ENCODE measurements around the gene RBFOX1.

RBFOX1 gene

DNA sequence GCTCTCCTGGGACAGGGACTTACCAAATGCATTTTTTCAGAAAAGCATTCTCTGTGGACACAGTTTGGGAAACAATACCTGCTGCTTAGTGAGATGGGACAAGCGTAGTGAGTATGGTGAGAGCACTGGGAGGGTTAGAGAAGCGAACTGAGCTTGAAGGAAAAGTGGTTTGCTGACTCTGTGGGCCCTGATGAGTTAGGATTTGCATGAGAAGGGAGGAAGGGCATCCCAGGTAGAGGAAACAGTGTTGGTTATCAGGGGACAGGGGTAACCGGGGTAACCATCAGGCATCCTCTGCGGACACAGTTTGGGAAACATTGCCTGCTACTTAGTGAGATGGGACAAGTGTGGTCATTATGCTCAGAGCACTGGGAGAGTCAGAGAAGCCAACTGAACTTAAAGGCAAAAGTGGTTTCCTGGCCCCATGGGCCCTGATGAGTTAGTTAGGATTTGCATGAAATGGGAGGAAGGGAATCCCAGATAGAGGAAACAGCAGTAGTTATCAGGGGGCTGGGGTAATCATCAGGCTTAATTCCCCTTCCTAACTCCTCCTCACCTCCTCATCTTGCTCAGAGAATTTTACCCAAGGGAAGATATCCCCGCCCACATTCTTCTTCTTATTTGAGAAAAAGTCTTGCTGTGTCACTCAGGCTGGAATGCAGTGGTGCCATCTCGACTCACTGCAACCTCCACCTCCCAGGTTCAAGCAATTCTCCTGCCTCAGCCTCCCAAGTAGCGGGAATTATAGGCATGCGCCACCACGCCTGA lies 319.3 kb downstream of the RBFOX1 start:
- no peak for DNase-seq (ENCODE audit: low read depth in 1 of 2, low spot score in 1 of 2)

DNA sequence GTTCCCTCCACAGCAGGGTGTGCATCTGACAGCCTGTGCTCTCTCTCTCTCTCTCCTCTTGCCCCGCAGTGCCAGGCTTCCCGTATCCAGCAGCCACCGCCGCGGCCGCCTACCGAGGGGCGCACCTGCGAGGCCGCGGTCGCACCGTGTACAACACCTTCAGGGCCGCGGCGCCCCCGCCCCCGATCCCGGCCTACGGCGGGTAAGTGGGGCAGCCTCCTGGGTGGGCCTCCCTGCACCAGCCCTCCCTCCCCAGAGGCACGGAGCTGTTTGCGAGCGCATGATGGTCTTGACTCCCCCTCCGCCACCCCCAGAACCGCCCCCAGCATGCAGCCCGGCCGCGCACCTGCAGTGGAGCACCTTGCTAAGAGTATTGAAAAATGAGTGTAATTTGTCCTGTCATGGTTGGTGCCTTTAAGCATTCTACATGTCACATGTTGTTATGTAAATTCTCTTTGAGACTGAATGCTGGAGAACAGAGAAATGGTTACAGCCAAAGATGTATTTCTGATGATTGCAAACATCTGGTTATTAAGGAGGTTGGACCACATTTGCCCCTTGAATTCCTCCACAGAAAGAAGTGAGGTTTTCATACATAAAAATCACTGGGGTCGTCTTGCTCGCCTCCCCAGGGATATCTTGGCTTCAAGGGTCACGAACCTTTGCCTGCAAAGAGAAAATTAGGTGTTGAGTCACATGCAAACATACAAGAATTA lies 321.3 kb downstream of the RBFOX1 start:
- no peak for DNase-seq (ENCODE audit: low read depth in 1 of 2, low spot score in 1 of 2)

DNA sequence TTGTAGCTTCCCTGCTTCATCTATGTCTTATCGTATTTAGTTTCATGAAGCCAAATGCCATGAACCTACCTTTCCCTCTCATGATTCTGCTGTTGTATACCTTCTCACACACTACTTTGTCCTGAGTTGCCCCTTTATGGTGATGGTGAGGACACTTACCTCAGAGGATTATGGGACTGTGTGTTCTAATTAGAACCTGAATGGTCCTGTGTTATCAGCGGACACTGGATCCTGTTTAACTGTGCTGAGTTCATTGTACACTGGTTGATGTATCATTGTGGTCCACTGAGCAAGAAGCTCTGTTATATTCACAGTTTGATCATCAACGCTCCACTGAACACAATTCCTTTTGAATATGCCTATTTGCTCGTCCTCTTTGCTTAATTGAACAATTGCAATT lies 343.0 kb downstream of the RBFOX1 start:
- DNase-seq (ENCODE audit: low read depth in 1 of 2, low spot score in 1 of 2), result no peak

DNA sequence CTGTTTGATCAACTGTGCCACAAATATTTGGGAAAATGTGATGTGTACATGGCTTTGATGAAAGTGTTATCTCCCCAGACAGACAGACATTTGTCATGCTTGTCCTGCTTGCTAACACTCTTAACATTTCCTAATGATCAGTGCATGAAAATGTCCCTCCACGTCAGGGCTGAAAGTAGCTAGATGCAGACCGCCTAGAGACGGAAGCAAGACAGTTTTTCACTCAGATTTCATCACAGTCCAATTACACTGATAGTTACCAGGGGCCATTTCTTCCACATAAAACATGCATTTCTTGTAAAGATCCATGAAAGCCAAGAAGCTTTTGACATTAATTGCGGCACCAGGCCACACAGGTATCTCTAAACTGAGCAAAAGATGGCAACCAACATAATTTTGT lies 347.7 kb downstream of the RBFOX1 start:
- DNase-seq (ENCODE audit: low read depth in 1 of 2, low spot score in 1 of 2), result no peak

DNA sequence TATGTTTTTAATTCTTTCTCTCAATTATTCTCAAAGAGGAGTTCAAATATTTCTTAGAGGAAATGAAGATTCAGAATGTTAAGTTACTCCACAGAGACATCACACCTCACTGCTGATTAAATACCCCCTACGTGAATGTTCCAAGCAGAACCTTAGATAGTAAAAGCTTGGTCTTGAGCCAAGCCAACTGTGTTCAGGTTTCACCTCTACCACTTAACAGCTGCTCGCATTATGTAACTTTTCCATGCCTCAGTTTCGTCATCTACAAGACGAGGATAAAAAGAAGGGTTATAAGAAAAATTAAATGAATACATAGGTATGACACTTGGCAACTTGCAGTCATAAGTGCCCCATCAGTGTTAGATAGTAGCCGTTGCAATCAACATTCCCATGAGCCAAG lies 356.2 kb downstream of the RBFOX1 start:
- DNase-seq (ENCODE audit: low read depth in 1 of 2, low spot score in 1 of 2), result no peak

DNA sequence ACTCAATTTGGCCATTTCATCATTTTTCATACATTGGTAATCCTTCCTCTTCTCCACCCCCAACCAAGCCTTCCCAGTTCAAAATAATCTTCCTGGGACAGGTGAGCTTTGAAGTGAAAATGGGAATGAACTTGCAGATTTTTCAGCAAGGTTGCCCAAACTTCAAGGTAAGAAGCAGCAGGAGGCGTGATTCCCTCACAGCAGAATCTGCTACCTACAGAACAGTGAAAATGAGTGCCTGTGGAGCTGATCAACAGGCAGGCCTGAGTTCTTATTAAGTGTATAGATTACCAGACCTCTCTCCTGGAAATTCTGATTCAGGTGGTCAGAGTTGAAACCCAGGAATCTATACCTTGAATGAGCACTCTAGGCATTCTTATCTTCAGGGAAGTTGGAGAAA lies 356.6 kb downstream of the RBFOX1 start:
- no peak for DNase-seq (ENCODE audit: low read depth in 1 of 2, low spot score in 1 of 2)

DNA sequence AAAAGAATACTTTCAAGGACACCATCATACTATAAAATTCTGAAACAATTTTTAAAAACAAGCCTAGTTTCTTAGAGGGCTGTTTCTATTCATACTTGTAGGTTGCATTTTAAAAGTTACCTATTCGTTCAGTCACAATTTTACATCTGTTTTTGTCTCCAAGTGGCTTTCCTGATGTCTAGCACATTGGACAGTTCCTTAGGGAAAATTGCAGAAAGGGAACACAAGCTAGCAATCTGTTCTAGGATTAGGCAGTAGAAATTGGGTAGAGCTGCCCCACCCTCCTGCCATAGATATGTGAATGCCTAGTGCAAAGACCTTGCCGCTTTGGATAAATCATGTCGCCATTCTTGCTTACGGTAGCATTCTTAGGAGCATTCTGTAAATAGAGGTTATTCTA lies 358.9 kb downstream of the RBFOX1 start:
- no peak for DNase-seq (ENCODE audit: low read depth in 1 of 2, low spot score in 1 of 2)

DNA sequence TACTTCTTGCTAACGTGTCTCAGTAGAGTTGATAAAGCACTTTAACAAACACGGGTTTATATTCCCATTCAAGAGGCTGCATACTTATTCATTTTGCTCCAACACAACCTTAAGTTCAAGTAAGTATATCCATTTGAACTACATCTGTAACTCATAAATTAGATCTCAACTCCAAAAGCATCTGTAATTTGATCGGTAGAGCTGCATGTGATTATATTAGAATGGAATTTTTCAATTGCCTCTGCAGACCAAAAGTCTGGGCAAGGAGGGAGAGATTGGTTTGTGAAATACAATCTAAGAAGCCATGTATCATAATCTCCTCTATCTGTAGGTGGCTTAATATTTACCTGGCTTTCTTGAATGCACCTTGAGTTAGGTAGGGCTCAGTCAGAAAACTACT lies 371.0 kb downstream of the RBFOX1 start:
- no peak for DNase-seq (ENCODE audit: low read depth in 1 of 2, low spot score in 1 of 2)

DNA sequence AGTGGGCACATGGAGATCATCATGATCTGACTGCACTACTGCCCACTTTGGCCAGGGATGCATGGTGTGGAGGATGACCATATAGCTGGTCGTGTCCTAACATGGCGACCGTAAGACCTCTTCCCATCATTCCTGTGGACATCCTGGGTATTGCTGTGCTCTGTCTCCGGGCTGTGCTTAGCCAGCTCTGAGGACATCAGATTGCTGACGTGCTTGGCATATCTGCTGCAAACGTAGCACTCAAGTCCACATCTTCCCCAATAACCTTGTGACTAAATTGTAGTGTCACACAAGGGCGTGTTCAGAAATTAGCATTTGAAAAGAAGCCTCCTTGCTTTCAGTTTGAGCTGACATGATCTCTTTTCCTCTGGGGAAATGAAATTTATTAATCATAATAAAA lies 373.2 kb downstream of the RBFOX1 start:
- no peak for DNase-seq (ENCODE audit: low read depth in 1 of 2, low spot score in 1 of 2)

DNA sequence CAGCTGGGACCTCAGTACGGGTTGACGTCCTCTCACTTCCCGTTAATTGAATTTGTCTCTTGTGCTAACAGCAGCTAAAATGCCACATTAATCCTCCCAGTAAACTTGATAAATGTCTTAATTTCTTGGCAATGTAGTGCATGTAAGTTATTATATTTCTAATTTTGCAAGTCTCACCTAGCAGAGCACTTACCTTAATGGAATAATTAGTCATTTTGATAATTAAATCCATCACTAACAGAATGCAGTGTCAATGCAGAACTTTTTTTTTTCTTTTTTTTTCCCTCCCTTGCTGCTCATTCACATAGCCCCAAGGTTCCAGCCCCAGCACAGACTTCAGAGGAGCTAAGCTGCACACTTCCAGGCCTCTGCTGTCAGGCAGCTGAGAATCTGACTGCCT lies 376.5 kb downstream of the RBFOX1 start:
- DNase-seq (ENCODE audit: low read depth in 1 of 2, low spot score in 1 of 2), result no peak

DNA sequence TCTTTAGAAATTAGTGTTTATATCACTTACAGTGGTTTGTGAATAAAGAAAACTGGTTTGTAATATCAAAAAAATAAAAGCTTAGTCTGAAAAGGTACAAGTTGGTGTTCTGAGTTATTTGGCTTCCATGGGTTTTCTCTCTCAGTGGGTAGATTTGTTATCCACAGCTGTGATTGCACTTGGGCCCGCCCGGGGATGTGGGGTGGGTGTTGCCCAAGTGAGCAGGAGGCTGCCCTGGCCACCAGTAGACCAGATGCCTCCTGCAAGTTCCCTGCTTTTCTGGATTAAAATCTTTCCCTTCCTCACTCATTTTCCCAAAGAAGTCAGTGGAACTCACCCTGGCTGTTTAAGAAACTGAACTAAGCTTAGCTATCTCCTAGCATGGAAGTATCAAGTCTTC lies 380.6 kb downstream of the RBFOX1 start:
- DNase-seq (ENCODE audit: low read depth in 1 of 2, low spot score in 1 of 2), result no peak

DNA sequence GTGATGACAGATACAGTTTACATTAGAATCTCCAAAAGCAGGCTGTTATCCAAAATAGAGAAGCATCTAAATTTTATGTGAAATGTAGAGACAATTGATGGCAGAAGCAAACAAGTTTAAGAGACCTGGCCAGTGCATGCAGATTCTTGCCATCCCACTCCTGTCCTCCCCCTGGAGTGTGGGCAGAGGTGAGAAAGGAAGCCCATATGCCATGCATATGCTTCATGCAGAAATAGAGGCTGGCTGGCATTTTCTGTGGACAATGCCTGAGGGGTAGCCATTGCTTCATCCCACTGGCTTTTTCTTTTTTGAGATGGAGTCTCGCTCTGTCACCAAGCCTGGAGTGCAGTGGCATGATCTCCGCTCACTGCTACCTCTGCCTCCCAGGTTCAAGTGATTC lies 382.1 kb downstream of the RBFOX1 start:
- DNase-seq (ENCODE audit: low read depth in 1 of 2, low spot score in 1 of 2), result no peak

DNA sequence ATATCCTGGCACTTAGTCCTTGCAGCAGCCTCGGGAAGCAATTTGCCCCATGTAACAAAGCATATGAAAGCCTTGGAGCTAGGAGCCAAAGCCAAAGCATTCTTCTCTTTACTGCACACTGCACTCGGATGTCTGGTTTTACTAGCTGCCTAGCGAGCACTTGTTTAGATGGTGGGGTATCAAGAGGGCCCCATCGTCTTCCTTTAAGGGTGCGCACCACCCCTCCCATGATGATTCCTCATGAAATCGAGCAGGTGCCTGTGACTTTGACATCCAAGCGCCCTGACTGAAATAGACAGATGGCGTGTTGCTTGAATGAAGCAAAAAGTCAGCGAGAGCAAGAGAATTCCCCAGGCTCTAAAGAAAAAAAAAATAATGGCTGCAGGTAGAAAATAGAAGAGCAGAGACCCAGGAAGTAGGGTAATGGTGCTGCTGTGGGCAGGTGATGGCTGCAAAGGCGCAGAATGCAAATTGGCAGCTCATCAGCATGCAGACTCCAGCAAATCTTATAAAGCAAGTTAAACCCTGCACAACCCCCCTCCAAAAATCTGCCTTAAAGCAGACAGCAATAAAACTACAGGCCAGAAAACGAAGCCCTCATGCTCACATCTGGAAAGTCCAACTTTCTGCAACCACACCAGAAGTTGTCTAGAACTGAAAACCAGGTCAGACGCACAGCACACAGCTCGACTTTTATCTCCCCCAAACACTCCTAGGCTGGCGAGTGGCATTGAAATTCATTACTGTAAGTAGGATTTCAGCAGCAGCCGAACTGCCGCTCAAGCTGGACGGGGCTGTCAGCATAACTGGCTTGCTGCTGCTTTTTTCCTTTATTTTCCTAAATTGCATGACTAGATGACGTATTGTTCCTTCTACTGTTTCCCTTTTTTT lies 384.3 kb downstream of the RBFOX1 start:
- no peak for DNase-seq (ENCODE audit: low read depth in 1 of 2, low spot score in 1 of 2)

DNA sequence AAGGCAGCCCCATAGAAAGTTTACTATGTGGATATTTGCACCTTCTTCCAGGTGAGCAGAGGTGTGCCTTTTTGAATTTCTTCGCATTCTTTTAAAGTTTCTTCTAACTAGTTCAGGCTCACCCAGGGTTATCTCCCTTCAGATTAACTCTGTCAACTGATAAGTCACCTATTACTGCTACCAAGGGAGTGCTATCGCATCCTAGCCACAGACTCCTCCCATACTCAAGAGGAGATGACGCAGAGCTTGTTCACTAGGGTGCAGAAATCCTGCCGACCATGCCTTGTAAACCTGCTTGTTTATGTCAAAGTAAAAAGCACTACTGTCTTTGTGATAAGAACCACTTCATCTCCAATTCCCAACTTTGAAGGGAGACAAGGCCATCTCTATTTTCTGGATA lies 390.1 kb downstream of the RBFOX1 start:
- DNase-seq (ENCODE audit: low read depth in 1 of 2, low spot score in 1 of 2), result no peak

DNA sequence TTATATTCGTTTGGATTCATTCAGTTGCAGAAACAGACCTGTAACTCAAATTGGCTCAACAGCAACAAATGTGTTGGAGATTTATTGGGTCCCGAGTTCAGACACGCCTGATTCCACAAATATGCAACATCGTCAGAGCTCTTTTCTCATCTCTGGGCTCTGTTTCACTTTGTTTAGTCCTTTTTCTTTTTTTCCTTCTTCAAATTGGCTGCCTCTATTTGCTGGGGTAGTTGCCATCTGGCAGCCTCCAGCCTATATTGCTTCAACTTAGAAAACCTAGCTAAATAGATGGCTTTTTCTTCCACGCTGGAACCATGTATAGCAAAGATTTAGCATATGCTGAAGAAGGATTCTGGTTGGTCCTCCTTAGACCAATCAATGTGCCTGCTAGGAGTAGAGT lies 398.5 kb downstream of the RBFOX1 start:
- no peak for DNase-seq (ENCODE audit: low read depth in 1 of 2, low spot score in 1 of 2)

DNA sequence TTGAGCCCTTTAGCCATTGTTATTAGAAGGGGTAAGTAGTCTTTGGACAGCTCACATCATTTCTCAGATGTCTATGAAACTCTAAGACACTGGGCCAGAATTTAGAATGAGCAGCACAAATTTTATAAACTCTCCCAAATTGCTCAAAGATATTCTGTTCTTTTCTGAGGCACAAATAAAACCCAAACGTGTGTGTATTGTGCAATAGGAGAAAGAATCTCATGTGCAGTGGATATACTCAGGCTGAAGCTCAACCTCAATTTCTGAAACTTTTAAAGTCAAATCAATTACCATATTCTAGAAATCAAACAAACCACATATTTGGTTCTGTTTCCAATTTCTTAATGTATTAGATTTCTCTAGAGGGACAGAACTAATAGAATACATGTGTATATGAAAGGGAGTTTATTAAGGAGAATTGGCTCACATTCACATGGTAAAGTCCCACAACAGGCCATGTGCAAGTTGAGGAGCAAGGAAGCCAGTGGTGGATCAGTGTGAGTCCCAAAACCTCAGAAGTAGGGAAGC lies 403.6 kb downstream of the RBFOX1 start:
- no peak for DNase-seq (ENCODE audit: low read depth in 1 of 2, low spot score in 1 of 2)

DNA sequence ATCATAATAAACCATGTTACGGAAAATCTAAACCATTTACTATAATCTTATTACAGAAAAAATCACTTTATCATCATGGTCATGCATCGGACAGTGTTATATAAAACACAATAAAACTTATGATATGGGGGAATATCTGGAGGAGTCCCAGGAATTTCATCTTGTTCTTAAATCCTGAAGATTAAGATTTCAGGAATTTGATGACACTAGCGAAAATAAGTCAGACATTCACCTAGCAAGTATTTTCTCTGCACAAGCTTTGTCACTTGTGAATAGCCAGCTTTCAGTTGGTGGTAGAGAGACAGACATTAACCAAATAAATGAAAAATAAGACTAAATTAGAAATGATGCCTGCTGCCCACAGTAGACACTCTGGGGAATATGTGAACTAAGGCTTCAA lies 410.0 kb downstream of the RBFOX1 start:
- DNase-seq (ENCODE audit: low read depth in 1 of 2, low spot score in 1 of 2), result no peak

DNA sequence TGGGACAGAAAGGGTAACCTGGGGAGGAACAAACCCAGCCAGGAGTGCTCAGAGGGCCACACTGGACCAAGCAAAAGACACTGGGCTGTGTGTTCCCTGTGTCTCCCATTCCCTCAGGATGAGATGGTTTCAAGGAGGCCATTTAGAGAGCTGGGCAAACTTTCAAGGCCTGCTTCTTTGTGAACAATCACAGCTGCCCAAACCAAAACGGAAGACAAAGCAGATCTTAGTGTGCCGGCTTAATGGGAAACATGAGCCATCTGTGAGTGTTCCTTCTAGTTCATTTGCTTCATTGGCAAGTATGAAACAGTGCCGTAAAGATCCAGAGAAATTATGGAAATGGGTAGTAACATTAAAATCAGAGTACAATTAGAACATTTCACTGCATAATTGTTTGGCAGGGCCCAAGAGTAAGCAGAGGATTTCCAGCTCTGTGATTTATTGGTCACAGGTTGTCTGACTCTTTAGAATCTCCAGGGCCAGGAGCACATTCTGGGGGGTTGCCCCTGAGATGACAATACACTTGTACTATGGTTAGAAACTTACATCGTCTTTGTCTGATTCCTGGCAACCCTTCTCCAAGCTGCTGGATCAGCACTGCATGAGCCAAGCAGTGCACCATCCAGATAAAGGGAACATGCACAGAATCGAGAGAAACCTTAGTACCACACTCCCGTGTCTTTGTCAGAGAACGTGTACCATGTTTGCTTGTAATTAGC lies 412.1 kb downstream of the RBFOX1 start:
- no peak for DNase-seq (ENCODE audit: low read depth in 1 of 2, low spot score in 1 of 2)

DNA sequence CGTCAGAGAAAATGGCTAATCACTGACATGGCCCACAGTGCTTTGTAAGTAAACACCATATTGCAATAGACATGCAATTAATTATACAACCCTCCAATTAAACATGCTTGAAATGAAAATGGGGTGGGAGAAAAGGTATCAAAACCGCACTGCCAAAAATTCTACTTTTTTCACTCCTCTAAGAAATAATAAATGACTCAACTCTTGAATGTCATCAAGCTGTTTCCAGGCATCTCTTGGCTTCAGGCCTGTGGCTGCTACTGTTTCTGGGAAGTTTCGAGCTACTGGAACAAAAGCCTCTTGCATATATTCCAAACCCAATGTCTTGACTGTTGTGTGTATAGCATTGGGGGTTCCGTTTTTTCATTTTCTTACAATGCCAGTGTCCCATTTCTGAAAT lies 412.6 kb downstream of the RBFOX1 start:
- DNase-seq (ENCODE audit: low read depth in 1 of 2, low spot score in 1 of 2), result no peak

DNA sequence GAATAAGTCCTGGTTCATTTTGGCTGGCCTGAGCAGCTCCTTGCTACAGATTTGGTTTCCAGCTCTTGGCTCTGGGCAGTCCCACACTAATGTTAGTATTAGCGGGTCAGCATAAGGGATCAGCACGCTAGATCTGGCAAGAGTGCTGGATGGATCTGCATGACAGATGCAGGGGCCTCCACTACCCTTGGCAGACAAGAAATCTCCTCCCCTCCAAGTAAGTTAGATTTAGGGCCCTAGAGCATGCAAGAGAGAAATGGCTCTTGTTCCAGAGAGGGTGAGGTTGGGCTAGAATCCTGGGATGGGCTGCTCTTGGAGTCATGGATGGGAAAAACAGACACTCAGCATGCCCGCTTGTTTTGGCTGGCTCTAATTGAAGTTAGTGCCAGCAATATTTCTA lies 414.3 kb downstream of the RBFOX1 start:
- no peak for DNase-seq (ENCODE audit: low read depth in 1 of 2, low spot score in 1 of 2)

DNA sequence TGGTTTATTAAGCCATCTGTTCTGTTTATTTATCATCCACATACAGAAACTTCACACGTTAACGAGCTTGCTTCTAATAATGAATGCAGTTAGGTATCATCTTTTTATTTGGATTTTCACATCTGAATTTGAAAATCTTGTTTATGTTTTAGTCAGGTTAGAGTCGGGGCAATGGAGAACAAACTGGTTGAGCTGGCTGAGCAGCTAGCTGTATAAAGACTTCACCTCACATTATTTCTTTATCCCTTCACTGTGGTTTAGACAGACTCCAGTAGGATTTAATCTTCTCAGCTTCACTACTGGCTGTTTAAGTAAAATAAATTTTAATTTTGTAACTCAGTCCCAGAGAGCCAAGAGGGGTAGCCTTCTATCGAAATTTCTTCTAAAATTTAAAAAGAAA lies 415.9 kb downstream of the RBFOX1 start:
- DNase-seq (ENCODE audit: low read depth in 1 of 2, low spot score in 1 of 2), result no peak
